ENCODE measurements around the gene ART3.
"Not testable (repeated sequence)": the region's sequence is repeated elsewhere in the genome, so short reads cannot be mapped to it uniquely, and the experiment has no call there.

The ART3 gene

GRCh38 chr4:76074468-76074867, at the start of gene ART3:
ART3 (plus strand) TSS chr4:76074709; CDS start chr4:76075890, 1,181 bp downstream.
- peak; percentile 6 for DNase-seq (ENCODE audit: low read depth, low spot score)

DNA sequence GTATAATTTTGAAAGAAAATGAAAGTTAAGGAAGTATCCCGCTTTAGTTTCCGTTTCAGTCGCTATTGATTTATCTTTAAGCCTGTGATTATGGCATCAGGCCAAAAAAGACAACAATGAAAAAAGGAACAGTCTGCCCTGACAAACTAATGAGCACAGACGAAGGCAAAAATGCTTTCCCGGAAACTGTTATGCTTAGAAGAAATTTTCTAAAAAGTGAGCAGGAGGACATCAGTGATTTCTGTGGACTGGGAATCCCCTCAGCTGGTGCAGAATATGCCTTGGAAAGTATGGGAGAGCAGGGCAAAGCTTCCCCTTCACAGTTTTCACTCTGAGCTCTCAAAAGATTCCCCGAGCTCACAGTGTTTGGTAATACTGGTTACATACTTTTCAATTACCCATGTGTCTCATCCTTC, 46.2 kb upstream of the ART3 start:
- DNase-seq (ENCODE audit: low read depth, low spot score): peak; percentile 17

DNA sequence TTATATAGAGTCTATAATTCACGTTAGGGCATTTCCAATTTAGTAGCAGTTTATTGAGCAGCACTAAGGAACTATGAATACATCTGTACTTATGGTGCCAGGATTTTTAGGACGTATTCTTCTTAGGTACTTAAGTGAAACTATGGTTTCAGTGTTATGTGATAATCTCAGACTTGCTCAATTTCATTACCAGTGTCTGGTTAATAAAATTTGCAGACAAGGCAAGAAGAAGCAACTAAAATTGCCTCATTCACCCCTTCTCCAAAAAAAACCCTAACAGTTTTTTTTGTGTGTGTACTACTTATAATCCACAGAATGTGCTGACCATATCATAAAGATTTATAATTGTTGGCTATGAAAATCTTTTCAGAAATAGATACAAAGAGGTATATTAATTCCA, 45.2 kb upstream of the ART3 start:
- no peak for DNase-seq (ENCODE audit: low read depth, low spot score)

DNA sequence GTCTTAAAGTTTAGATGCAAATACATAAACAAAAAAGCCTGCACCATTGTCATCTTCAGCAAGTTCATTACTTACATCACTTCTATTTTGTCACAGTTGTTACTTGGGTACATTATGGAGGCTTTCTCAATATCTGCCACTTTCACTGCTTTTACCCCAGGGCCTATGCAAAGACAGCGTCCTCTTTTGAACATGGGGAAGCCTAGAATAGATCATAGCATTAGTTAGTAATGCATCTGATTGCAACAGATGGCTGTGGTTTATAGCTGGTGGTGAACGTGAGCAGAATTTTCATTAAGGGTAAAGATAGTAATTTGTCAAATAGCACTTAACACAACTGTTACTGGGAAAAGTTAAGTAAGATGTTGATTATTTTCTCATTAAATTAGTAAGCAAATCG, 39.4 kb upstream of the ART3 start:
- no peak for DNase-seq (ENCODE audit: low read depth, low spot score)

DNA sequence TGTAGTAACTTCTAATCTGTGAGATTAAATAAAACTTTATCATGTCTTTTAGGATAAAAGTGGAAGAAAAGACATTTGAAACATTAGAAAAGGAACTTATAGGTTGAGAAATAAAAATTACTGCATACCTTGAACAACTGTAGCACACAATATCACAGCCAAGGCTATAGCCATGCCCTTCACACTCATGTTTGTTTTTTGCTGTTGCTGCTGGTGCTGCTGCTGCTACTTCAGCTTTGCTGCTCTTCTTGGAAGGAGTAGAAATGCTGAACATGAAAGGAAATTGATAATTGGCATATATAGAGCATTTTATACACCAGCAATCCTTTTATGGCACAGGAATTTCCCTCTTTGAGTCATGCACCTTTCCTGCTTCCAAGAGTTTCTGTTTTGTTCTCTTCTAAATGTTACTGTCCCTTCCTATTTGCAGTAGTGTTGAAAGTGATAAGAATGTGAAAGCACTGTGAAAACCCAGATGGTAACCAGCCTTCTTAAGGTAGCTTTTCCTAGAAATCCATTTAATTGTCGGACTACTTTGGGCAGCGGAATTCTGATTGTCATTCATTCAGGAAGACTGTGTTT, 38.6 kb upstream of the ART3 start, which contains the start of gene CXCL11:
Gene CXCL11, minus strand, starts transcription at position 272 of the 582 bp plus-strand sequence. Its CDS starts 83 bp downstream, at position 189.
- peak; percentile 10 for DNase-seq (ENCODE audit: low read depth, low spot score)

DNA sequence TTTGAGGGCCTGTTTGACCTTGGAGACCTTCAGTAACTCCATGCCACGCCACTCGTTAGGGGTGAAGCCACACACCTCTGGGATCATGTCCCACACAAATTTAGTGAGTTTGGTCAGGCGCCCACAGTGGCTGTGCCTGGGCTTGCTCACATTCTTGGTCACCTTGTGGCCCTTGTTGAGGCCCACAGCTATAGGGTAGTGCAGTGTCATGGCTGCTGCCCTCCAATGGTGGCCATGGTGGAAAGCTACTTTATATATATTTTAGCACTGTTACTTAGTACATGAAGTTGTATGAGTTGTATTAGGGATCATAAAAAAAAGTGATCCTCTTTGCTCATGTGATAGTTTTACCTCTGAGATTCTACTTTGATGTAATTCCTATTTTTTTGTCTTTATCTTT, 37.7 kb upstream of the ART3 start:
- no peak for DNase-seq (ENCODE audit: low read depth, low spot score)

GRCh38 chr4:76042241-76042998, 32.1 kb upstream of the ART3 start:
- not testable (repeated sequence) for DNase-seq (ENCODE audit: low read depth, low spot score)

DNA sequence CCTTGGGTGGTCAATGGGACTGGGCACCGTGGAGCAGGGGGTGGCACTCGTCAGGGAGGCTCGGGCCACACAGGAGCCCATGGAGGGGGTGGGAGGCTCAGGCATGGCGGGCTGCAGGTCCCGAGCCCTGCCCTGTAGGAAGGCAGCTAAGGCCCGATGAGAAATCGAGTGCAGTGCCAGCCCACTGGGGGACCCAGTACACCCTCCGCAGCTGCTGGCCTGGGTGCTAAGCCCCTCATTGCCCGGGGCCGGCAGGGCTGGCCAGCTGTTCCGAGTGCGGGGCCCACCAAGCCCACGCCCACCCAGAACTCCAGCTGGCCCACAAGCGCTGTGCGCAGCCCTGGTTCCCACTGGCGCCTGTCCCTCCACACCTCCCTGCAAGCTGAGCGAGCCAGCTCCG, 31.2 kb upstream of the ART3 start:
- DNase-seq (ENCODE audit: low read depth, low spot score): not testable (repeated sequence)

- not testable (repeated sequence) for DNase-seq (ENCODE audit: low read depth, low spot score)
Observed at GRCh38 chr4:76044686-76045085, 29.8 kb upstream of the ART3 start.

DNA sequence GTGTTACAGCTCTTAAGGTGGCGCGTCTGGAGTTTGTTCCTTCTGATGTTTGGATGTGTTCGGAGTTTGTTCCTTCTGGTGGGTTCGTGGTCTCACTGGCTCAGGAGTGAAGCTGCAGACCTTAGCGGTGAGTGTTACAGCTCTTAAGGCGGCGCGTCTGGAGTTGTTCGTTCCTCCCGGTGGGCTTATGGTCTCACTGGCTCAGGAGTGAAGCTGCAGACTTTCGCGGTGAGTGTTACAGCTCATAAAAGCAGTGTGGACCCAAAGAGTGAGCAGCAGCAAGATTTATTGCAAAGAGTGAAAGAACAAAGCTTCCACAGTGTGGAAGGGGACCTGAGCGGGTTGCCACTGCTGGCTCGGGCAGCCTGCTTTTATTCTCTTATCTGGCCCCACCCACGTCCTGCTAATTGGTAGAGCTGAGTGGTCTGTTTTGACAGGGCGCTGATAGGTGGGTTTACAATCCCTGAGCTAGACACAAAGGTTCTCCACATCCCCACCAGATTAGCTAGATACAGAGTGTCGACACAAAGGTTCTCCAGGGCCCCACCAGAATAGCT, 24.6 kb upstream of the ART3 start:
- not testable (repeated sequence) for DNase-seq (ENCODE audit: low read depth, low spot score)

- not testable (repeated sequence) for DNase-seq (ENCODE audit: low read depth, low spot score)
Observed at GRCh38 chr4:76050560-76051050, 23.9 kb upstream of the ART3 start.

DNA sequence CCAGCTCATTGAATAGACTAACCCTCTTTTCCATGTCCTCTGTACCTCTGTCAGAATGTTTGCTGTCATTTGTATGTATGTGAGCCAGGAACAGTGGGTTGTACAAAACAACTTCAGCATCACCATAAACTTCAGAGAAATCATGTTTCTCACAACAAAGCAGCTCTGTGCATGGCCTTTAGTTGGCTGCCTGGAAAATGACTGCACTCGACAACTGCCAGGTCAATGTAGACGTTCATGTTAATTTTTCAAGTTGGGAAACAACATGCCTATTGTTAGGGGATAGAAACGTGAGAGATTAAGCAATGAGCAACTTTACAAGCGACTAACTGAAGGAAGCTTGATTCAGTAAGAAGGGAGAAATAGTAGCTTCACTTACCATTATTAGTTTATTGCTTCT, 20.8 kb upstream of the ART3 start:
- no peak for DNase-seq (ENCODE audit: low read depth, low spot score)

DNA sequence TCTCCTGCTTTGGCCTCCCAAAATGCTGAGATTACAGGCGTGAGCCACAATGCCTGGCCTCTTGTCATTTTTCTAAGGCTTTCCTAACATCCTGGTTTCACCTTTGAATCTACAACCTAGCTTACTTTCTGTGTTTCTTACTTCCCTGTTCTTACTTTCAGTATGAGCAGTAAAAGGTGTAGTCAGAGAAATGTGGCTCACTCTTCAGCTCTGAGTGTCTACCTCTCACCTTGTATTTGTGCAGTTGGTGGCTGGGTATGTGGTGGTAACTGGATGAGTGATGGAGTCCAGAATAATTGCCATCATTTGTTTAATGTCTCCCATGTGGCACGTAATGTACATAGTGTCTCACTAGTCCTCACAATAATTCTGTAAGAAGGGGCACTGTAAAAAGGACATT, 19.5 kb upstream of the ART3 start:
- no peak for DNase-seq (ENCODE audit: low read depth, low spot score)

DNA sequence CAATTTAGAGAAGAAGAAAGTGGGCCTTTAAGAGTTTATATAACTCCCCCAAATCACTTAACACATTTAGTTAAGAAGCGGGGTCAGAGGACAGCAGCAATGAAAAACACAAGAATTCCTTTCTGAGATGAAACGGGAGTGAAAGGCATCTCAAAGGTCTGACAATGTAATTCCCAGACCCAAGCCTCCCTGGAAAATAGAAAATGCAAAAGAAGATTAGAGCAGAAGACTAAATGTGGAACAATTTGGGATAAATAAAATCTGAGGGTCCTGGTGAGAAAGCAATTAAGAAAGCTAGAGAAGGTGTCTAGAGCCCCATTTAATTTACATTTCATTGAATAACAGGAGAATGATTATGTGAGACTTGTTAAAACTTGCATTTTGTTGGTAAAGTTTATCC, 19.1 kb upstream of the ART3 start:
- no peak for DNase-seq (ENCODE audit: low read depth, low spot score)

DNA sequence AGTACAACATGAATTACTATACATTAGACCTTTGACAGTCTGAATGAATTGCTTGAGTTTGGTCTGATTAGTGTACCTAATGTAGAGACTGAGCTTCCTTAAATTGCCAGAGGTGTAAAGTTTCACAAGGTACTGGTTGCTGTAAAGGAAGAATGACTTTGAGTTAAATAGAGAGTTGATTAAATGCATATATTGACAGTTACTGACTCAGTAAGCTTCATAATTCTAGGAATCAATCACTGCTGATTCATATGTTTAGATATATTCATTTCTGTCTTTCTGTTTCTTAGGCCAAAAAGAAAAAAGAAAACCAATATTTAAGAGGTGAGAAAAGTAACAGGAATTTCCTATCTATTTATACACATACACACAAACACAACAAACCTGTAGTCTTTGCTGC, 16.2 kb upstream of the ART3 start:
- no peak for DNase-seq (ENCODE audit: low read depth, low spot score)

GRCh38 chr4:76058888-76059426, 15.6 kb upstream of the ART3 start:
- no peak for DNase-seq (ENCODE audit: low read depth, low spot score)

DNA sequence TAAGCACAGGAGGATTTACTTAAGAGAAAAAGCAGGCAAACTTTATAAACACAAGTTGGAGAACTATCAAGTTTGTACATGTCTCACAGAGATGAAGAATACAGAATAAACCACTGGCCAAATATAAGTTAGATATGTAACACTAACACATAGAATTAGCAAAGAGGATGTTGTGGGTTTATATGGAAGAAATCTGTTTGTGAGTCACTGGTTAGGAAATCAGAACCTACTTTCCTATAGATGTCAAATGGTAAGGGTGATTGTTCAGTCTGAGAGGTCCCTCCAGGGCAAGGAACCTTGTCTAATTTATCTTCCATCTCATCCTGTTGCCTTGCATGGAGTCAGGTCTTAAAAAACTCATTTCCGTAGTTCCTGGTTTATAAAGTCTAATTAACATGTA, 14.8 kb upstream of the ART3 start:
- no peak for DNase-seq (ENCODE audit: low read depth, low spot score)

DNA sequence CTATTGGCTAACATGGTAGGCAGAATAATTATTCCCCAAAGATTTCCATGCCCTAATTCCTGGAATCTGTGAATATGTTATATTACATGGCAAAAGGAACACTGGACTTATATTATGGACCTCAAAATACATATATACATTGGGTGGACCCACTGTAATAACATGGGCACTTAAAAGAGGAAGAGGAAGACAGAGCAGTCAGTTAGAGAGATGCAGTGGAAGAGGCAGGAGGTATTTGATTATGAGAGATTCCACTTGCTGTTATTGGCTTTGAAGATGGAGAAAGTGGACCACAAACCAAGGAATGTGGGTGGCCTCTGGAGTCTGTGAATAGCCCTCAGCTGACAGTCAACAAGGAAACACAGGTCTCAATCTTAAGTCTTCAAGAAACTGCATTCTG, 14.0 kb upstream of the ART3 start:
- DNase-seq (ENCODE audit: low read depth, low spot score): no peak

DNA sequence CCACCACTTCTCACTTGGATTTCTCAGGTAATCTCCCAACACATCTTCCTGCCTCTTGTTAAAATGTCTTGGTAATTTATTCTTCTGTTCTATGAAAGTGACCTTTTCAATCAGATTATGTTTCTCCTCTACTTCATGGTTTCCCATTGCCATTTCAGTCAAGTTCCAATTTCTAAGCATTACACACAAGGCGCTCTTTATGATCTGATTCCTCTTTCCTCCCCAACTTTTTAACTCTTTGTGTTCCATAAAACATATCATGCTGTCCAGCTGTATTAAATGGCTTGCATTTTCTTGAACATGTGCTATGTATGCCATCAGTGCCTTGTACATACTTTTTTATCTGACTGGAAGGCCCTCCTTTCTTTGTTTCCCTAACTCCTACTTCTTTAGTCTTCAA, 13.1 kb upstream of the ART3 start:
- no peak for DNase-seq (ENCODE audit: low read depth, low spot score)

DNA sequence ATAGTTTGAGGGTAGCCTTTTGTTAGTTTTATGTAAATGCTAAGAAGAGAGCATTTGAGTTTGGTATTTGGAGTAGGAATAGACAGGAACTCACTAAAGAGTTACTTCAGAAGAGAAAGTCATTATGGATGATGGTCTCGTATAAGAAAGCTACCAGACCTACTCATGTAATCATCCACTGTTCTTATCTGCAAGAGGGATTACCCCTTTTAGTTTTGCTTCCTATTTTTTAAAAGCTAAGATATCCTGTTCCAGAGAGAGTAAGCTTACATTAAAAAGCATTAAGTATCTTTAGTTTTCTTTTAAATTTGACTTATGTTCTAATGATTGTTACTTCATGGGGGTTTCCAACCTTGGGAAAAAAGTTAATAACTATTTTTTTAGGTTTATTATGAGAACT, 12.5 kb upstream of the ART3 start:
- DNase-seq (ENCODE audit: low read depth, low spot score): no peak

DNA sequence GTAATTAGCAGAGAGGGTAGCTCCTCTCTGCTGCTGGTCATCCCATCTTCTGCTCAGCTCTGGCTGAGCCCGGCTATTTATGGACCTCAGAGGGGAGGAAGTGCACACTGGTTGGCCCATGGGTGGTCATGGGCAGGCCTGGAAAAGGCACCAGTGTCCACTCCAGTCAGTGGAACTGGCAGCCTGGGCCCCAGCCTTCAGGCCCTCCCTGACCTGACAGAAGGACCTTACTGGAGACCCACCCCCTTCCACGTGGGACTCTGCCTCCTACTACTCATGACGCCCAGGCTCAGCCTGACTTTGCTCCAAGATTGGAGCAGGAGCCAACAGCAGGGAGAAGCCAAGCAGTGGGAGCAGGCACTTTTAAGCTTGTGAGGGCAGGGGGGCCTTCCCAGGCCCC, 8.0 kb upstream of the ART3 start:
- DNase-seq (ENCODE audit: low read depth, low spot score): no peak

DNA sequence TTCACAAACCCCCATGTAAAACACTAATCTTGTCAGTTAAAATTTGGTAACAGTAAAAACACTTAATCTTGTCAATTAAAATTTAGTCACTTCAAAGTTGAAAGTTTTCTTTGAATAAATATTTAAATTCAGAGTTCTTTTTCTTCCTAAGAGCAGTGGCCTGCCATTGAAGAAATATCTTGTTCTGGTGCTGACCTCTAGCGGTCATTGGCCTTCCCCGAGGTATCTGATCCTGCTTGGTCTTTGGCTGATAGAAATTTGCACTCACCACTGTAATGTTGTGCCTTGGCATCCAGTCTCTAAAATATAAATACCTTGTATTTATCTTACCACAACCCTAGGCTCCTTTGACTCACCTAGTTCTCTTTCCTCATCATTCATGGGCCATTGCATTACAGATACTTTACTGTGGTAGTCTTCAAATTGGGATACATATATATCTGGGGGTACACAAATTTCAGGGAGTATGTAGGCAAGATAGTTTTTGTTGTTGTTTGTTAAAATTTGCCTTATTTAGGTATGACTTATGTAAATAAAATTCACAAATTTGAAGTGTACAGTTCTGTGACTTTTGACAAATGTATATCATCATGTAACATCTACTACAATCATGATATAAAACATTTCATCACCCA, 6.7 kb upstream of the ART3 start:
- DNase-seq (ENCODE audit: low read depth, low spot score): peak; percentile 84
